HCT116 (cell line): ENCODE results near the gene CAMK1D. TPM values are rescaled to one million over a fixed set of nuclear protein-coding genes. Genes with fewer than 3 reads are reported as not detected.

Experiments
- ATAC-seq: fragments of 200-7000 bp; cut with Tn5 transposase; 2 replicates; pipeline ENCODE4 v1.9.1; 2020; ENCODE audit warnings: mild to moderate bottlenecking, moderate library complexity
- BruUV-seq: library from RNA; stranded (reverse); fragments of 400-500 nt; replicated peaks from 2 replicates; lab custom pipeline; 2021; lab: Mats Ljungman, UMichigan
- CTCF ChIA-PET: fragments of 300-600 bp; sonication (Branson Sonifier 250); formaldehyde crosslinking; loops from one replicate; lab custom pipeline; 2021; ENCODE audit warnings: antibody characterized with exemption; lab: Charles Lee
- POLR2A ChIA-PET: fragments of 300-600, 350-600 bp; sonication (Branson Sonifier 250); formaldehyde crosslinking; loops from one replicate; lab custom pipeline; 2021; ENCODE audit warnings: antibody characterized with exemption; lab: Charles Lee
- RAD21 ChIA-PET, 2 experiments: fragments of 300-600 bp; sonication (Branson Sonifier 250); formaldehyde crosslinking; loops; one replicate each; lab custom pipeline; 2023; ENCODE audit warnings: low total read pairs in 2 of 2; ENCODE audit not compliant: uncharacterized antibody in 2 of 2, unreplicated experiment in 2 of 2, low non-redundant PET in 1 of 2; lab: Charles Lee
- DNase-seq: peaks from one replicate; pipeline ENCODE4 v3.0.0-alpha.2; 2010; ENCODE audit warnings: low read depth, low spot score
- H2AFZ ChIP-seq: fragments of 200-600 bp; shearing (Covaris generic), sonication (generic); 2 replicates; pipeline ENCODE4 v1.6.1; 2017; ENCODE audit warnings: low read depth, mixed run types, mixed read lengths, antibody characterized with exemption, low read length; ENCODE audit not compliant: poor library complexity, severe bottlenecking
- H3K27ac ChIP-seq: 2 replicates; pipeline ENCODE4 v1.5.1; 2012; ENCODE audit warnings: low read depth, low read length
- H3K27me3 ChIP-seq: fragments of 200-600 bp; sonication (generic); 2 replicates; pipeline ENCODE4 v1.6.1; 2016; ENCODE audit warnings: mixed run types, low read length, mixed read lengths; ENCODE audit not compliant: insufficient read depth
- H3K36me3 ChIP-seq, 2 experiments: fragments of 200-500 bp in 1 of 2; fragments of 200-600 bp in 1 of 2; sonication (Bioruptor generic) in 1 of 2; sonication (generic) in 1 of 2; 2 replicates each; pipeline versions ENCODE4 v1.5.1 to v1.6.1; 2014 to 2016; ENCODE audit warnings: low read length in 2 of 2, inconsistent platforms in 1 of 2, mixed read lengths in 1 of 2, mixed run types in 1 of 2; ENCODE audit not compliant: insufficient read depth in 2 of 2, control insufficient read depth in 1 of 2
- H3K4me1 ChIP-seq, 2 experiments: fragments of 200-600 bp in 1 of 2; sonication (generic) in 1 of 2; 2 replicates each; pipeline versions ENCODE4 v1.5.1 to v1.6.1; 2012 to 2017; ENCODE audit warnings: low read length in 2 of 2, inconsistent platforms in 1 of 2, mild to moderate bottlenecking in 1 of 2, mixed read lengths in 1 of 2, mixed run types in 1 of 2, moderate library complexity in 1 of 2; ENCODE audit not compliant: insufficient read depth in 2 of 2, control insufficient read depth in 1 of 2
- H3K4me2 ChIP-seq: fragments of 200-600 bp; sonication (generic); 2 replicates; pipeline ENCODE4 v1.6.1; 2017; ENCODE audit warnings: mixed run types, low read length, mixed read lengths
- H3K4me3 ChIP-seq, 2 experiments: fragments of 200-600 bp in 1 of 2; sonication (generic) in 1 of 2; replicated peaks in 1 of 2; 2 replicates each; pipeline ENCODE4 v1.5.1; 2011 to 2016; ENCODE audit warnings: low read length in 2 of 2, control low read depth in 1 of 2, low read depth in 1 of 2, mild to moderate bottlenecking in 1 of 2, mixed read lengths in 1 of 2, mixed run types in 1 of 2
- H3K79me2 ChIP-seq: fragments of 200-600 bp; sonication (generic); 2 replicates; pipeline ENCODE4 v1.6.1; 2017; ENCODE audit warnings: mild to moderate bottlenecking, mixed run types, low read length, moderate library complexity, mixed read lengths; ENCODE audit not compliant: insufficient read depth
- H3K9ac ChIP-seq: fragments of 200-600 bp; sonication (generic); 2 replicates; pipeline ENCODE4 v1.6.1; 2016; ENCODE audit warnings: low read length, mixed read lengths
- H3K9me2 ChIP-seq: fragments of 200-600 bp; sonication (generic), shearing (Covaris generic); 2 replicates; pipeline ENCODE4 v1.6.1; 2017; ENCODE audit warnings: mixed run types, mild to moderate bottlenecking, moderate library complexity; ENCODE audit not compliant: insufficient read depth
- H3K9me3 ChIP-seq, 2 experiments: fragments of 200-500 bp in 1 of 2; fragments of 200-600 bp in 1 of 2; sonication (Bioruptor generic) in 1 of 2; sonication (generic) in 1 of 2; 2 replicates each; pipeline ENCODE4 v1.6.1; 2014 to 2017; ENCODE audit warnings: low read length in 2 of 2, mixed read lengths in 2 of 2, inconsistent platforms in 1 of 2, low read depth in 1 of 2, mild to moderate bottlenecking in 1 of 2, mixed run types in 1 of 2, moderate library complexity in 1 of 2; ENCODE audit not compliant: control insufficient read depth in 1 of 2, insufficient read depth in 1 of 2
- H4K20me1 ChIP-seq: fragments of 200-600 bp; sonication (generic), shearing (Covaris generic); 2 replicates; pipeline ENCODE4 v1.6.1; 2017; ENCODE audit warnings: mixed run types, mild to moderate bottlenecking, moderate library complexity; ENCODE audit not compliant: insufficient read depth
- CBX3 ChIP-seq: IDR thresholded peaks from 2 replicates; pipeline ENCODE4 v1.6.1; 2012; ENCODE audit warnings: low read depth
- EGR1 ChIP-seq: IDR thresholded peaks from 2 replicates; pipeline ENCODE4 v1.6.1; 2012; ENCODE audit warnings: low read depth
- ELF1 ChIP-seq: IDR thresholded peaks from 2 replicates; pipeline ENCODE4 v1.6.1; 2012; ENCODE audit warnings: low read depth, borderline replicate concordance
- EZH2 ChIP-seq: fragments of 200-600 bp; sonication (generic); IDR thresholded peaks from 2 replicates; pipeline ENCODE4 v1.6.1; 2017; ENCODE audit warnings: antibody characterized with exemption, mixed run types
- EZH2phosphoT487 ChIP-seq: fragments of 200-600 bp; IDR thresholded peaks from 2 replicates; pipeline ENCODE4 v1.6.1; 2018; ENCODE audit warnings: antibody characterized with exemption, borderline replicate concordance
- FOSL1 ChIP-seq: IDR thresholded peaks from 2 replicates; pipeline ENCODE4 v1.6.1; 2012; ENCODE audit warnings: low read depth
- JUND ChIP-seq: IDR thresholded peaks from 2 replicates; pipeline ENCODE4 v1.6.1; 2012
- POLR2AphosphoS5 ChIP-seq: IDR thresholded peaks from 2 replicates; pipeline ENCODE4 v1.6.1; 2011; ENCODE audit warnings: mild to moderate bottlenecking, low read depth, low read length, moderate library complexity
- RAD21 ChIP-seq: IDR thresholded peaks from 2 replicates; pipeline ENCODE4 v1.6.1; 2012; ENCODE audit warnings: low read depth, mild to moderate bottlenecking
- SP1 ChIP-seq: IDR thresholded peaks from 2 replicates; pipeline ENCODE4 v1.6.1; 2012; ENCODE audit warnings: low read depth
- SRF ChIP-seq: IDR thresholded peaks from 2 replicates; pipeline ENCODE4 v1.6.1; 2012; ENCODE audit warnings: low read depth
- YY1 ChIP-seq: IDR thresholded peaks from 2 replicates; pipeline ENCODE4 v1.6.1; 2011; ENCODE audit warnings: low read length, low read depth, moderate library complexity, mild to moderate bottlenecking; ENCODE audit not compliant: insufficient replicate concordance; ENCODE audit errors: extremely low read depth
- intact Hi-C: fragments of 100-400 bp; cut with micrococcal nuclease; formaldehyde crosslinking; loops from 2 replicates; pipeline ENCODE4 v1.10.0; 2022
- total RNA-seq: library from RNA; stranded (reverse); gene quantifications from one replicate; pipeline ENCODE4 v1.2.1, GENCODE V29; 2021; ENCODE audit not compliant: unreplicated experiment
- TF ChIP-seq, protein P1 (sequence below): IDR thresholded peaks from 2 replicates; pipeline ENCODE4 v1.6.1; 2011; ENCODE audit warnings: mild to moderate bottlenecking, low read length, moderate library complexity; ENCODE audit not compliant: insufficient replicate concordance; ENCODE audit errors: extremely low read depth
- TF ChIP-seq, protein P2 (sequence below): IDR thresholded peaks from 2 replicates; pipeline ENCODE4 v1.6.1; 2012
- TF ChIP-seq, protein P3 (sequence below): IDR thresholded peaks from 2 replicates; pipeline ENCODE4 v1.6.1; 2012

The CAMK1D gene
- total RNA-seq, 1 experiment from 2014 or later: 9.6 TPM

DNA sequence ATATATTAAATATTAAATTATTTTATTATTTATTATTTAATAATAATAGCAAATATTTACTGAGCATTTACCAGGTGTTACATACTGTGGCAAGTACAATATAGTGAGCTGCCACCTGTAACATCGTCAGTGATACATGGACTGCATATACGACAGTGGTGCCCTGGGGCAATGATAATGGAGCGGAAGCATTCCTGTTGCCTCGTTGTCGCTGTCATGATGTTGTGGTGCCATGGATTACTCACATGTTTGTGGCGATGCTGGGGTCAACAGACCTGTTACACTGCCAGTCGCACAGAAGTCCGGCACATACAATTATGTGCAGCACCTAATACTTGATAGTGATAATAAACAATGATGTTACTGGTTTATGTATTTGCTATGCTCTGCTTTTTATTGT, 20.6 kb downstream of the CAMK1D start:
- no peaks in the 10 kb centered on the region for H4K20me1 ChIP-seq
- no peaks in the 10 kb centered on the region for H3K36me3 ChIP-seq
- no peaks in the 10 kb centered on the region for H3K9me3 ChIP-seq
- H3K4me2 ChIP-seq: no peak overlapping the region
- H3K9ac ChIP-seq: no peak overlapping the region
- POLR2A ChIA-PET: no interaction called here
- no peak overlapping the region for H2AFZ ChIP-seq
- H3K9me2 ChIP-seq: no peaks in the 10 kb centered on the region
- no peaks in the 10 kb centered on the region for H3K4me1 ChIP-seq
- ATAC-seq (no peak), DNase-seq (no peak)
- no peaks in the 10 kb centered on the region for H3K27me3 ChIP-seq
- CTCF ChIA-PET: no interaction called here
- no peak overlapping the region for H3K4me3 ChIP-seq
- intact Hi-C loops: no loop called here
- RAD21 ChIA-PET: no interaction called here
- BruUV-seq: no TSS peak
- no peaks in the 10 kb centered on the region for H3K79me2 ChIP-seq
- no peak for TF ChIP-seq ELF1
- no peak for TF ChIP-seq POLR2AphosphoS5
- no peak for TF ChIP-seq RAD21
- no peak for TF ChIP-seq EGR1
- no peak for TF ChIP-seq FOSL1
- no peak for TF ChIP-seq JUND
- TF ChIP-seq SP1: no peak
- no peak for TF ChIP-seq SRF
- TF ChIP-seq, protein P1, sequence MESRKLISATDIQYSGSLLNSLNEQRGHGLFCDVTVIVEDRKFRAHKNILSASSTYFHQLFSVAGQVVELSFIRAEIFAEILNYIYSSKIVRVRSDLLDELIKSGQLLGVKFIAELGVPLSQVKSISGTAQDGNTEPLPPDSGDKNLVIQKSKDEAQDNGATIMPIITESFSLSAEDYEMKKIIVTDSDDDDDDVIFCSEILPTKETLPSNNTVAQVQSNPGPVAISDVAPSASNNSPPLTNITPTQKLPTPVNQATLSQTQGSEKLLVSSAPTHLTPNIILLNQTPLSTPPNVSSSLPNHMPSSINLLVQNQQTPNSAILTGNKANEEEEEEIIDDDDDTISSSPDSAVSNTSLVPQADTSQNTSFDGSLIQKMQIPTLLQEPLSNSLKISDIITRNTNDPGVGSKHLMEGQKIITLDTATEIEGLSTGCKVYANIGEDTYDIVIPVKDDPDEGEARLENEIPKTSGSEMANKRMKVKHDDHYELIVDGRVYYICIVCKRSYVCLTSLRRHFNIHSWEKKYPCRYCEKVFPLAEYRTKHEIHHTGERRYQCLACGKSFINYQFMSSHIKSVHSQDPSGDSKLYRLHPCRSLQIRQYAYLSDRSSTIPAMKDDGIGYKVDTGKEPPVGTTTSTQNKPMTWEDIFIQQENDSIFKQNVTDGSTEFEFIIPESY: no peak
- TF ChIP-seq, protein P2, sequence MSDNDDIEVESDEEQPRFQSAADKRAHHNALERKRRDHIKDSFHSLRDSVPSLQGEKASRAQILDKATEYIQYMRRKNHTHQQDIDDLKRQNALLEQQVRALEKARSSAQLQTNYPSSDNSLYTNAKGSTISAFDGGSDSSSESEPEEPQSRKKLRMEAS: no peak
- TF ChIP-seq CBX3: no peak
- TF ChIP-seq YY1: no peak
- no peak for TF ChIP-seq EZH2phosphoT487
- no peak for TF ChIP-seq EZH2
- TF ChIP-seq, protein P3, sequence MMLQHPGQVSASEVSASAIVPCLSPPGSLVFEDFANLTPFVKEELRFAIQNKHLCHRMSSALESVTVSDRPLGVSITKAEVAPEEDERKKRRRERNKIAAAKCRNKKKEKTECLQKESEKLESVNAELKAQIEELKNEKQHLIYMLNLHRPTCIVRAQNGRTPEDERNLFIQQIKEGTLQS: no peak
- H3K27ac ChIP-seq: no peak overlapping the region
